Measurements from ENCODE around the gene SMIM35.

SMIM35 gene

DNA sequence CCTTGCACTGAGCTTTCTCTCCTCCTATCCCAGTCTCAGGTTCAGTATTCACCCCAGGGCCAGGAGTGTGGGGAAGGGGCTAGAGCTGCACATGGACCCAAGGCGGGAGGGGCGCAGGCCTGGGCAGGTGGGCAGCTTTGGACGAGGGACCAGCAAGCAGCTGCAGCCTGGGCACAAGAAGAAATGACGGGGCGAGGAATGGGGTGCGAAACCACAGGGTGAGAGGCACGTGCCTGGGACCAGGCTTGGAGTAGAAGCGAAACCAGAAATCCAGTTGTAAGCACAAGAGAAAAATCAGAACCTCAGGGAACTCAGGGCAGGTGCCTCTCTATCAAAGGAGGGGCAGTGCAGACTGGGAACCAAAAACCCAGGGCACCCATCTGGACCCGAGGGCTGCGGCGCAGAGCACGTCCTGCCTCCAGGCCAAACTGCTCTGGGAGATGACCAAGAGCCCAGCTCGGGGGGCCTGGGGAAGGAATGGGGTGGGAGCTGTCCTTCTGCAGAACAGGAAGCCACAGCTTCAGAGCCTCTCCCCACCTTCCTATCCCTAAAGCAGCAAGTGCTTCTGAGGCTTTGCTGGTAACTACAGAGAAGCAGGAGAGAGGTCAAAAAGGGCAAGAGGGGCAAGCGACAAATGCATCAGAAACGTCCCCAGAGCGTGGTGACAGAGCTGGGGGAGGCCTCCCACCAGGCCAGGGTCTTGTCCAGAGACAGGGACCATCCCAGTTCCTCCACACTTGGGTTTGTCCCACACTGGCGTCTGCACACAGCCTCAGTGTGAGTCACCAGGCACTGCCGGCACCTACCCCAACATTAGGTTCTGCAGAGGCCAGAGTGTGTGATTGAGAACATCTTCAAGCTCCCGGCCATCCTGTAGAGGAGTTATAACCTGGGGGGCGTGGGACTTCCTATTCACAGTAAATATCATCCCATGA, 28.2 kb downstream of the SMIM35 start:
- DNase-seq (ENCODE audit: low read depth in 2 of 2): no peak

DNA sequence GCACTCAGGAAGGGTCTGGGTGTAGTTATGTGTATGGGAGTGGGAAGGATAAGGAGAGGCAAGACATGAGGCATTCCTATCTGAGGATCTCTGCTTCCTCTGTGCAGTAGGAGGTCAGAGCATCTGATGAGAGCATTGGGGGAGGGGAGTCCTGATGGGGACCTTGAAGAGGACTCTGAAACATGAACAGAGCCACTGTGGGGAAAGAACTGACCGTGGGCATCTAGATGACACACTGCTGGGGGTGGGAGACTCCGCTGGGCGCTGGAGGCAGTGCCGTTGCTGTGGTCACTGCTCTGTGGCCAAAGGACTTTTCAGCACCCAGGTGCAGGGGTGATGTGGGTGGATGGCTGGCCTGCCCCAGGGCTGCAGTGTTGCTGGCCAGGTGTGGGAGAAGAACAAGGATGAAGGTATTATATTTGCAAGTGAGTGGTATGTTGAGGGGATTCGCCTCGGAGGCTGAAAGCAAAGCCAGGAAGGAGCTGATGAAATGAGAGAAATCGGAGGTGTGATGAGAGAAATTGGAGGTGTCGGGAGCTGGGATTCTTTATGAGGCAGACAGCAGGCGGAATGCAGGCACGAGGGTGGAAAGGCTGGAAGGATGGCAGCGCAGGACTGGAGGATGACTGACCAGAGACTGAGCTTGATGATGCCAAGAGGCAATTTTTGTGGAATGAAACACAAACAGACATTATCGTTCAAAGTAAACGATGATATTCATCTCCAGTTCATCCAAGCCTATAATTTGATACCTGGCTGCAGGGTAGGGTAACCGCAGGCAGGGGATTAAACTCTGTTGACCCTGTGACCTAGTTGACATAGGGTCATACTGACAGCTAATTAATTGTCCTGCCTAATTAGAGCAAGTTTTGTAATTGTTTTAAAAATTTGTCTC, 29.3 kb downstream of the SMIM35 start:
- DNase-seq (ENCODE audit: low read depth in 2 of 2): no peak

DNA sequence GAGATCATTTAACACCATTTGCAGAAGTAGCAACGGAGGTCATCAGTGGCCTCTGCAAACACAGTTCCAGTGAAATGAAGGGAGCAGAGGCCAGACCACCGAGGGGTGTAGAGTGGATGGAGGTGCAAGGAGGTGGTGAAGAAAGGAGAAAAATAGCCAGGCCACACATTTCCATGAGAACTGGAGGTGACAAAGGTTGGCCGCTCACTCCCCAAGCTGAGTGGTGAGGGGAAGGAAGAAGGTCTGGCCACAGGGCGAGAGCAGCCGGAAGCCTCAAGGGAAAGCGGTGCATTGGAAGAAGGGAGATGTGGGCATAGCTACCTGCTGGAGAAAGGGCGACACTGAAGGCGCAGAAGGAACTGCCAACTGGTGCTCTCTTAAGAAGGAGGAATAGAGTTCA, 30.0 kb downstream of the SMIM35 start:
- no peak for DNase-seq (ENCODE audit: low read depth in 2 of 2)

DNA sequence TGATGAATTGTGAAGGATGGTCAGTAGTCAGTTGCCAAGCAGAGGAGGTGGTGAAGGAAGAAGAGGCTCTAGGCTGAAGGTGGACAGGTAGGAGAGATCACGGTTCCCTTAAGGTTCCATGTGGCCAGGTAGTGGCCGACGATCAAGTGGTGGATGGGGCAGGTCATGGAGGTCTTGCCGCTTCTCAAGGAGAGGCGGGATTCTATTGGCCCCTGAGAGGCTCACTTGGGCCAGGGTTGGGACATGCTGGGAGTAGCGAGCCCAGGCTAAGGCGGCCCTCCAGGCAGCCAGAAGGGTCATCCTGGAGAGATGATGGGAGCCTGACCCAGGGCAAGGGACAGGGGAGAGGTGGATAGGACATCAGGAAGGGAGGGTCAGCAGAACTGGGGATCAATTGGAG, 30.8 kb downstream of the SMIM35 start:
- DNase-seq (ENCODE audit: low read depth in 2 of 2): no peak

DNA sequence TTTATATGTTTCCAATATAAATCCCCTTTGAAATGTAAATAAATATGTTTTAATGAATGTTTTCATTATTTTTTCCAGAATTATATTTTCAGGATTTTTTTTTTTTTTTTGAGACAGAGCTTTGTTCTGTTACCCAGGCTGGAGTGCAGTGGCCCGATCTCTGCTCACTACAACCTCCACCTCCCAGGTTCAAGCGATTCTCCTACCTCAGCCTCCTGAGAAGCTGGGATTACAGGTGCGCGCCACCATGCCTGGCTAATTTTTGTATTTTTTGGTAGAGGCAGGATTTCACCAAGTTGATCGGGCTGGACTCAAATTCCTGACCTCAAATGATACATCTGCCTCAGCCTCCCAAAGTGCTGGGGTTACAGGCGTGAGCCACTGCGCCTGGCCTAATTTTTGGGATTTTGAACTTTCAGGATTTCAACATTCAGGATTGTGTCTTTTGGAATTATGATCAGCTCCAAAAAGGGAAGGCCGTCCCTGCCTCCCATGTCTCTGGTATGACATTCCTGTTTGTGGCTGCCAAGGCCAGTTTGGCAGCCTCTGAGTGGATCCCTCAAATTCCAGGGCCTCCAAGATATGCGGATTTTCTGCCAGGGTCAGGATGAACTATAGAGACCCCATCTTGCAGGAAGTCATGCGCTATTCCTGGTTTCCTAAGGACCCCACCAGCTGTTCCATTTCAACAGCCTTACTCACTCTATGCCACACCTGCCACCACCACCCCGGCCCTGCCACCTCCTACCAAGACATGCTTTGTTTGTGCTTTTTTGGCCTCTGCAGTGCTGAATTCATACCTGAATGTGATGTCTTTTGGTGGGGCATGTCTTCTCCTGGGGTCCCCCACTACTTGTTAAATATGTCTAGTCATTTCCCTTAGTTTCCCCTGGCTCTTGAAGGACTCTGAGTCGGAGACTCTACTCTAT, 31.8 kb downstream of the SMIM35 start:
- no peak for DNase-seq (ENCODE audit: low read depth in 2 of 2)

DNA sequence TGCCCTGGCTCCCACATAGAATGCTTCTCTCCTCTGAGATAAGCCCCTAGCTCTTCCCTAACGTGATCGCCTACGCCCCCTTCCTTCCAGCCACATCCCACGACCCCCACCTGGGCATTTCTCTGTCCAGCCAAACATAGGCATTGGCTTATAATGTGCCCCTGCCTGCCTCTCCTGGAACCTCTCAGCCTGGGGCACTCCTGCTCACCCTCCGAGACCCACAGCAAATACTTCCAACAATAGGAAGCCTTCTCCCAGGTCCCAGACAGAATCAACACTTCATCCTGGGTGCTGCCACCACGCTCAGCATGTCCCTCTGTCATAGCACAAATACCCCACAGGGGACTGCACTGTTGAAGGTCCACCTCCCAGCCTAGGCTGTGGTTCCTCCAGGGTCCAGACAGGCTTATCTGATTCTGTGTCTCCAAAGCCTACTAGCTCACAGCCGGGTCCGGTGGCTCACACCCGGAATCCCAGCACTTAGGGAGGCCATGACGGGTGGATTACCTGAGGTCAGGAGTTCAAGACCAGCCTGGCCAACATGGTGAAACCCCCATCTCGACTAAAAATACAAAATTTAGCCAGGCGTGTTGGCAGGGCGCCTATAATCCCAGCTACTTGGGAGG, 34.1 kb downstream of the SMIM35 start:
- DNase-seq (ENCODE audit: low read depth in 2 of 2): no peak

DNA sequence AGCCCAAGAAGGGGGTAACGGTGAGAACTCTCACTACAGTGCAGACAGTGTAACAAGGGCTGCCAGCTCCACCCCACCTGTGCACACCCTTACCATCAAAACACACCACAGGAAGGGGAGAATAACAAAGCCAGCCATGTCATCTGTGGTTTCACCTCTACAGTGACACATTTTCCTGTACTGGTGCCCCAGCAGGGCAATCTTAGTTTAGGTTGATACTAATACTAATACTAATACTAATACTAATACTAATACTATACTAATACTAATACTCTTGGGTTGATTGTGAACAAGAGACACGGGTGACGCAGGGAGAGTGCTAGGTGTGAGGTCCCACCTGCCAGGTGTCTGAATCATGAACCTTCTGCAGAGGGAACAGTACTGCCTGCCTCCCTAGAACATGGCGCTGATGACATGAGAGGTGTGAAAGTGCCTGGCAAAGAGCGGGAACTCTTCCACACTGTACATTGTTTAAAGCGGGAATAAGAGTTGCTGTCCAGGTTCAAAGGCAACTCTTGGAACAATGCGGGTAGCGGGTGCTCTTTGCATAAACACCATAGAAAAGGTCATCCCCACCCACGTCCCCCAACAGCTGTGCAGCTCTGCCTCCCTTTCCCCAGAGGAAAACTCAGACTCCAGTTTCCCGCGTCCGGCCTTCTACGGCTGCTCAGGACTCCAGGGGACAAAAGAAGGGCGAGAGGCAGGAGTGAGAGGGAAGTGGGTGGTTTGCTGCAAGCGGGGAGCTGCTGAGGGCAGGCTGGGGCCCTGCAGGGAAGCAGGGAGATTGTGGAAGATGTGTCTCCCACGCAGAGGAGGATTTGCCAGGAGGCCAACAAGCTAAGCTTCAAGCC, 34.9 kb downstream of the SMIM35 start:
- peak in 1 of 2 donors; percentile 58 for DNase-seq (ENCODE audit: low read depth in 2 of 2)

DNA sequence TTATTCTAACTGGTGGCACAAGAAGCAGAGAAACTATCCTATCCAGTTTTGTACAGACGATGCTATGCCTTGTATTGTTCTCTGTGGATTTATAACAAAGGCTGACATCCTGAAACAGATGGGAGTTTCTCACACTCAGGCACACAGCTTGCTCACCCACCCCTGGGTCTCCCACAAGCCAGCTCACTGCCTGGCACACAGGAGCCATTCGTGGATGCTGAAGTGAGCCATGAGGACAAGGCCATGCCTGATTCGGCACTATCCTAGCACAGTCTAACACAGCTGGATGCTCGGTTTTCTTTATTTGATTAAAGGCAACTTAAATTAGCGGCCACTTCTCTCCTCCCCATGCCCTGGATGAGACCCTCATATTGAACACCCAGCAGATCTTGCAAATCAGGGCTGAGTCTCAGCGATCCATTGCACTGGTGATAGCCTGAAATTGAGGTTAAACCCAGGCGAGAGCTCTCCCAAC, 35.6 kb downstream of the SMIM35 start:
- no peak for DNase-seq (ENCODE audit: low read depth in 2 of 2)

DNA sequence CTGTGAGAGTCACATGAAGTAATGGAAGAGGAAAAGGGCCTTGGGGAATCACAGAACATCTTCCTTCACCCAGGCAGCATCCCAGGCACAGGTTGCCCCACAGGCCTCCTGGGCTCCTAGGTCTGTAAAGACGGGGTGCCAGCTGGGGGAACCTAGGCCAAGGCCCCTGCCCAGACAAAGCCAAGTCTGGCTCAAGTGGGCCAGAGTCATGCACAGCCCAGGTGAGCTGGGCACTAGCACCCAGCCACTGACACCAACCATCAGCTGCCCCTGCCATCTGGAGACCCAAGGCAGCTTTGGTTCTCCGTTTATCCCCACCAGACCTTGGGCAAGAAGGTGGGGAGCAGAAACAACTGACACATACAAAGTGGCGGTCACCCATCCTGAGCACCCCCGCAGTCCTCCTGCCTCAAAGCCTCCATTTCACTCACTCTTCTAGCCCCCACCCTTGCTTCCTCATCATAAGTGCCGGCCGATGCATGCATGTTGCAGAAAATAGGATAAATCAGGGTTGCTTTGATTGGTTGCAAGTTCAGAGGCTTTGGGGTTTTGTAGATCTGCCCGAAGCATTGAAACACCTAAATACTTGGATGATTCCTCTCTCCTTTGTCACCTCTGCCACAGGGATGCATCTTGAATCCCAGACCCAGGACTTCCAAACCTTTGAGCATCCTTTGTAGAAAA, 36.4 kb downstream of the SMIM35 start:
- DNase-seq (ENCODE audit: low read depth in 2 of 2): no peak

DNA sequence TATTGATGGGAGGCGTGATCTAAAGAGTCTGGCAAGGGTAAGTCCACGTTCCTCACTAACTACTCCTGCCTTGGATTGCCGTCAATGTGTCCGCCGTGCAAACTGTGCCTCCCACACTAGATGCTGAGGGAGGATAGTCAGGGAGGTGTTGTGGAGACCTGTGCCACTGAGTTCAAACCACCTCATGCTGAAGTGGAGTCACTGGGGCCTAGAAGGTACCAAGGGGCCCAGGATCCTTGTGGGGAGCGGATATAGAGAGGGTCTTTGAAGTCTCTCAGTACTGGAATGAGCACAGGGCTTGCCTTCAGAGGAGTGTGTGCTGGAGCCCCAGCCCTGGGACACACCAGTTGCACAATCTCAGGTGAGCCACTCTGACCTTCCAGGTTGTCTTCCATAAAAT, 37.0 kb downstream of the SMIM35 start:
- DNase-seq (ENCODE audit: low read depth in 2 of 2): no peak

DNA sequence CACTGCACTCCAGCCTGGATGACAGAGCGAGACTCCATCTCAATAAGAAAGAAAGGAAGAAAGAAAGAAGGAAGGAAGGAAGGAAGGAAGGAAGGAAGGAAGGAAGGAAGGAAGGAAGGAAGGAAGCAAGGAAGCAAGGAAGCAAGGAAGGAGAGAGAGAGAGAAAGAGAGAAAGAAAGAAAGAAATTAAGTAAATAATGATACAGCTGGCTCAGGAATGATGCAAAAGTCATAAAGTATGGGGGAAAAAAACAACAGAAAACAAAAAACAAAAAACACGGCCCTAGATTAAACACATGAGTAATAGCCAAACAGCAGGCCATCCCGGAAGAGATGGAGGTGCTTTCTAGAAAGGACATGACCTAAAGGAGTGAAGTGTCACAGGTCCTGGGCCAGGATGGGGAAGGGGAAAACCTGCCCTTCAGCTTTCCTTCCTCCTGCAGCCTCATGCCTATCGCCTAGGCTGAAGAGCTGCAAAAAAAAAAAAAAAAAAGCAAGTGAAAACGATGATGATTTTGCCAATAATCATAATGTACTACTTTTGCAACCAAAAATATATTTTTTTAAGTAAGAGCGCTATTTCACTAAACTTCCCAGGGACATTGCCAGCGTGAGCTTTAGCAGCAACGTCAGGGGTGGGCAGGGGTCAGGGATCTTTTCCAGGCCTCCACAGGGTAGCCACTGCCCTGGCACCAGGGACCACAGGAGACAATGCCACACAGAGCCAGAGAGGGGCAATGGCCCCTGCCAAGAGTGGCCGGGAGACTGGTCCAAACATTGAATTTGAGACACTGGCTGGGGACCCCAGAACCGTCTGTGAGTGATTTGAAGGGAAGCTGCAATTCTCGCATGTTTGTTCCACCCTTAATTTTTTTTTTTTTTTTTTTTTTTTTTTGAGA, 38.0 kb downstream of the SMIM35 start:
- DNase-seq (ENCODE audit: low read depth in 2 of 2): no peak

DNA sequence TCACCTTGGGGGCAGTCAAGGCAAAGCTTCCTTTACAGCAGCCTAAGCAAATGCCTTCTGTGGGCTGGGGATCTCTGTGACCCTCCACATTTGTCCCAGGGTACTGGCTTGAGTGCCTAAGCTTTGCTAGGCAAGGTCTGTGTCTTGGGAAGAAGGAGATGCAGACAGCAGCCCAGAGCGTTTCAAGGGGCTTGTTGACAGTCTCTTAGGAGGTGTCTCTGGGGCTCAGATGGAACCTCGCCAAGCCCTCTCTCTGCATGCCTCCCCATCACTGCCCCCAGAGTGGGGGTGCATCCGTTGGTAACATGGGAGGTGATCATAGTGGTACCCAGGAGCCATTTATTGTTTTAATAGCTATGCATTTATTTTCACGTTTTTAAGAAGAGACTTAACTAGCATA, 39.0 kb downstream of the SMIM35 start:
- DNase-seq (ENCODE audit: low read depth in 2 of 2): no peak

DNA sequence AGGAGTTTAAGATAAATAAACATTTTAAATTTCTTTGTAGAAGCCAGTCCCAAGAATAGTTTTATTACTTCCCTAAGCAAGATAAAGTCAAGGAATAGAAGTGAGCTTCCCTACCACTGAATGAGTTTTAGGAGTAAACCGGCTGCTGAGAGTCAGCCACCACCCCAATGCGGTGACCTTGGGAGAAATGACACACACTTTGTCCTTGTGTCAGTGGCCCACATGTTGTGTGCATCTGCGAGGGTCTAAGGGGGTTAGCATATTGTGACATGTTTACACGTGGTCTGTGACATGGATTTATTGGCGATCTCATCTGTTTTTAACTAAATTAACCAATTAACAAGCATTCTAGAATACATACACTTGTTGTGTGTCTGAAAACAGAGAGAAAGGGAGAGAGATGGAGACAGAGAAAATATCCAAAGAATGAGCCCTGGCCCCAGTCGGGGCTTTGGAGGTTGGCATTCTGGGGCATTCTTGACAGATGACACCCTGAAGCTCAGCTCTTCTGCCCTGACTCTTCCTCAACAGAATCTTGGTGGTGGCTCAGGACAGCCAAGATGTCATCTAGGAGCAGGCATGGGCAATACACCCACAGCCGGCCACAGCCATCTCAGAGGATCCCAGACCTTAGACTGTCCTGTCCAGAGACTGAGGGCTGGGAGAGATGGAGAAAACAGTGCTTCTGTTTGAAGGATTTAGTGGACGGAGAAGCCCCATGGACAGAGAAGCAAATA, 39.6 kb downstream of the SMIM35 start:
- no peak for DNase-seq (ENCODE audit: low read depth in 2 of 2)

DNA sequence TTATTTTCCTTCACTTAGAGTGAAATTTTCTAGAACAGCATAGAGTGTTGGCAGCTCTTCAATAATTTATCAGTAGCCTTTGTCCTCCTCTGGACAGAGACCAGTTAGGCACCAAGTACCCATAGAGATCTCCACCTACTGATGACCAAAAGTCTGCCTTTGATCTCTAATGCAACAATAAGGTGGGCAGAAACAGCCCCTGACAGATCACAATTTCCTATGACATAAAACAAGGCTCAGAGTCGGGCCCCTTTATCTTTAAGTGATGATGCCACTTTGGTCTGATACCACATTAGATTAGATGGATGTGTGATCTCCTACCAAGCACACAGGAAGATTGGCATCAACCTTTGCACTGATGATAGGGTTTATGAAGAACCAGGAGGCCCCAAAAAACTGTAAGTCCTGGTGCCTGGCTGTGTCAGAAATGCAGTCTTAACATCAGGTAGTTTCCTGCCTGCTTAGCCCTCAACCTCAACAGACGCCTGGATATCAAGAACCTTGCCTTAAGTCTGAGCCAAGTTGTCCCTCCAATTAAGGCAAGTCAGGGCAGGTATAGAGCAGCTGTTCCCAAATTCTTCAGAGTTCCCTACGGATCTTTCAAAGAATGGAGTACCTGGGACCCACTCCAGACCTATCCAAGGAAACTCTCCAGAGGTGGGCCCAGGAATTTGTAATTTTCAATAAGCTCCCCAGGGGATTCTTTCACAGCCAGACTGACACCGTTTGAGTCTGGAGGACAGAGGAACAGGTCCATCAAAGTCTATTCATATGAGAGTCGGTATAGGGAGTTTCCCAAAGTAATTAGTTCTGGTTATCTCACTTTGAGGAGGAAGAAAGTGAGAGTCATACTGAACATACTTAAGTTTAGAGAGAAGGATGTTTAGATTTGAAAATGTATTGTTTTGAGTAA, 40.5 kb downstream of the SMIM35 start:
- DNase-seq (ENCODE audit: low read depth in 2 of 2): no peak

DNA sequence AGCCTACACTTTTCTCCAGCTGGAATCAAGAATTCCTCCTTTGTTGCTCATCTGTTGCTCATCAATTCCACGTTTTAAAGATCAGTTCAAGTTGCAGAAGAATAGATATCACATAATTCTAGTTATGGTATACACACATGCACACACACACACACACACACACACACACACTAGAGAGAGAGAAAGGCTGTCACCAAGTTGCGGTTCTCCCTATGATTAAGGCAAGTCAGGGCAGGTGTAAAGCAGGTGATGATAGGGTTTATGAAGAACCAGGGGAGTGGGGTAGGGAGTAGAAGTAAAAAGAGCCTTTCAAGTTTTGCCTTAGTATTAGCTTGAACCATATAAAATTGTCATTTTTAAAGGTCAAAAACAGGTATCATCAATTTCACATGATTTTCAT, 41.6 kb downstream of the SMIM35 start:
- DNase-seq (ENCODE audit: low read depth in 2 of 2): no peak

DNA sequence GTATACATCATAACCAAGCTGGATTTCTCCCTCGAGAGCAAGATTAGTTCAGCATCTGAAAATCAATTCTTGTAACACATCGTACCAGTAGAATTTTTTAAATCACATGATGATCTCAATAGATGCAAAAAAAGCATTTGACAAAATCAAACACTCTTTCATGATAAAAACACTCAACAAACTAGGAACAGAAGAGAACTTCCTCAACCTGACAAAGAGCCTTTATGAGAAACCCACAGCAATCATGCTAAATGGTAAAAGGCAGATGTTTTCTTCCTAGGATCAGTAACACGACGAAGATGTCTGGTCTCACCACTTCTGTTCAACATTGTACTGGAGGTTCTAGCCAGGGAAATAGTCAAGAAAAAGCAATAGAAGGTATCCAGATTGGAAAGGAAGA, 44.0 kb downstream of the SMIM35 start:
- DNase-seq (ENCODE audit: low read depth in 2 of 2): no peak

DNA sequence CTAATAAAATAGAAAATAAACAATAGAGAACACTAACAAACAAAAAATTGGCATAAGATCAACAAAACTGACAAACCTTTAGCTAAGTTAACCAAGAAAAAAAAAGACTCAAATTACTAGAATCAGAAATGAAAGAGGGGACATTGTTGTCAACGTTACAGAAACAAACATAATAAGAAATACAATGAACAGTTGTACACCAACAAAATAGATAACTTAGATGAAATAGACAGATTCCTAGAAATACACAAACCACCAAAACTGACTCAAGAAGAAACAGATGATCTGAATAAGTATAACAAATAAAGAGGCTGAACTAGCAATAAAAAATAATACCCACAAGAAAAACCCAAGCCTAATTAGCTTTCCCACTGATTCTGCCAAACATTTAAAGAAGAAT, 44.6 kb downstream of the SMIM35 start:
- no peak for DNase-seq (ENCODE audit: low read depth in 2 of 2)
